ENCODE measurements around the gene XRCC4. TPM values are rescaled to one million over a fixed set of nuclear protein-coding genes. Genes with fewer than 3 reads are reported as not detected.
"Not testable (repeated sequence)": the region's sequence is repeated elsewhere in the genome, so short reads cannot be mapped to it uniquely, and the experiment has no call there.

XRCC4 gene
- total RNA-seq, 1 donor from 2014 or later, result 5.9 TPM

- H3K36me3 ChIP-seq, result no peaks in the 10 kb centered on the region
- H3K27me3 ChIP-seq, result no peaks in the 10 kb centered on the region
- H3K4me1 ChIP-seq, result no peaks in the 10 kb centered on the region
- H3K4me3 ChIP-seq, result no peak overlapping the region
- ATAC-seq (no peak), DNase-seq (no peak)
- intact Hi-C loops (cut with DNase I), result no loop called here
- no peak for TF ChIP-seq CTCF (IDR thresholded peaks at IDR 0.05)
- H3K9me3 ChIP-seq, result no peaks in the 10 kb centered on the region
- H3K27ac ChIP-seq, result no peak overlapping the region
Measured at GRCh38 chr5:83246071-83246470, 168.7 kb downstream of the XRCC4 start.

GRCh38 chr5:83249156-83249555 is 171.8 kb downstream of the XRCC4 start:
- H3K27me3 ChIP-seq, result no peaks in the 10 kb centered on the region
- intact Hi-C loops (cut with DNase I), result no loop called here
- H3K4me3 ChIP-seq, result no peak overlapping the region
- no peaks in the 10 kb centered on the region for H3K36me3 ChIP-seq
- no peak for TF ChIP-seq CTCF (IDR thresholded peaks at IDR 0.05)
- H3K9me3 ChIP-seq, result no peaks in the 10 kb centered on the region
- no peak overlapping the region for H3K27ac ChIP-seq
- DNase-seq (no peak), ATAC-seq (no peak)
- H3K4me1 ChIP-seq, result no peaks in the 10 kb centered on the region

- intact Hi-C loops (cut with DNase I), result no loop called here
- Histone ChIP-seq H3K4me1 (no peaks in the 10 kb centered on the region), H3K4me3 (no peak overlapping the region), H3K27ac (no peak overlapping the region), H3K27me3 (no peaks in the 10 kb centered on the region), H3K9me3 (no peaks in the 10 kb centered on the region), H3K36me3 (no peaks in the 10 kb centered on the region)
- DNase-seq (no peak), ATAC-seq (no peak)
- no peak for TF ChIP-seq CTCF (IDR thresholded peaks at IDR 0.05)
Measured at GRCh38 chr5:83251849-83252248, 174.5 kb downstream of the XRCC4 start.

GRCh38 chr5:83253720-83254119 is 176.4 kb downstream of the XRCC4 start:
- H3K4me1 ChIP-seq, result no peaks in the 10 kb centered on the region
- H3K9me3 ChIP-seq, result no peaks in the 10 kb centered on the region
- ATAC-seq (no peak), DNase-seq (no peak)
- no peaks in the 10 kb centered on the region for H3K36me3 ChIP-seq
- TF ChIP-seq CTCF (IDR thresholded peaks at IDR 0.05), result no peak
- no peaks in the 10 kb centered on the region for H3K27me3 ChIP-seq
- intact Hi-C loops (cut with DNase I), result no loop called here
- no peak overlapping the region for H3K27ac ChIP-seq
- H3K4me3 ChIP-seq, result no peak overlapping the region

GRCh38 chr5:83255268-83255667 is 177.9 kb downstream of the XRCC4 start:
- H3K4me1 ChIP-seq, result no peaks in the 10 kb centered on the region
- H3K27me3 ChIP-seq, result no peaks in the 10 kb centered on the region
- no peaks in the 10 kb centered on the region for H3K36me3 ChIP-seq
- no peak overlapping the region for H3K27ac ChIP-seq
- H3K9me3 ChIP-seq, result no peaks in the 10 kb centered on the region
- no peak for DNase-seq
- intact Hi-C loops (cut with DNase I), result no loop called here
- H3K4me3 ChIP-seq, result no peak overlapping the region
- no peak for TF ChIP-seq CTCF (IDR thresholded peaks at IDR 0.05)
- ATAC-seq, result no peak

- intact Hi-C loops (cut with DNase I), result no loop called here
- no peaks in the 10 kb centered on the region for H3K4me1 ChIP-seq
- H3K27ac ChIP-seq, result no peak overlapping the region
- H3K4me3 ChIP-seq, result no peak overlapping the region
- DNase-seq (no peak), ATAC-seq (no peak)
- no peak for TF ChIP-seq CTCF (IDR thresholded peaks at IDR 0.05)
- no peaks in the 10 kb centered on the region for H3K36me3 ChIP-seq
- H3K27me3 ChIP-seq, result no peaks in the 10 kb centered on the region
- H3K9me3 ChIP-seq, result no peaks in the 10 kb centered on the region
Measured at GRCh38 chr5:83256091-83256780, 178.9 kb downstream of the XRCC4 start.

GRCh38 chr5:83257684-83258083 is 180.3 kb downstream of the XRCC4 start:
- H3K4me1 ChIP-seq; intact Hi-C loops (cut with DNase I); ATAC-seq; DNase-seq; H3K27me3 ChIP-seq; H3K27ac ChIP-seq; H3K4me3 ChIP-seq; H3K36me3 ChIP-seq; H3K9me3 ChIP-seq: not testable (repeated sequence)
